Right renal pelvis (tissue), 4 donors: Measurements from ENCODE around the gene SKAP1. TPM values are rescaled to one million over a fixed set of nuclear protein-coding genes. Genes with fewer than 3 reads are reported as not detected.

Source experiments
- DNase-seq, 4 donors: peaks; one replicate each; pipeline ENCODE4 v3.0.0-alpha.2; 2013; ENCODE audit warnings: low read depth in 4 of 4, low spot score in 3 of 4, missing footprints in 1 of 4
- polyA plus RNA-seq, 4 donors: library from polyadenylated mRNA; unstranded; fragments of 120-200 nt; gene quantifications; one replicate each; pipeline ENCODE4 v1.2.1, GENCODE V29; 2013; ENCODE audit not compliant: insufficient read length in 4 of 4

The SKAP1 gene
- polyA plus RNA-seq, 4 donors, result 10.5 to 12.8 (median 12.2) TPM

GRCh38 chr17:48184721-48185120, 245.3 kb downstream of the SKAP1 start:
- no peak for DNase-seq

GRCh38 chr17:48181653-48182052, 248.4 kb downstream of the SKAP1 start:
- no peak for DNase-seq

- no peak for DNase-seq
These were observed 249.0 kb downstream of the SKAP1 start for GRCh38 chr17:48180842-48181629.

- no peak for DNase-seq
These were observed 250.7 kb downstream of the SKAP1 start for GRCh38 chr17:48179071-48179945.

- no peak for DNase-seq
These were observed 251.7 kb downstream of the SKAP1 start for GRCh38 chr17:48178317-48178716.

- no peak for DNase-seq
These were observed 252.2 kb downstream of the SKAP1 start for GRCh38 chr17:48177816-48178215.

GRCh38 chr17:48176471-48176855, 253.6 kb downstream of the SKAP1 start:
- no peak for DNase-seq

- DNase-seq, result no peak
These were observed 254.1 kb downstream of the SKAP1 start for GRCh38 chr17:48175692-48176470.

GRCh38 chr17:48174833-48175523, 255.0 kb downstream of the SKAP1 start:
- no peak for DNase-seq

- DNase-seq, result no peak
These were observed 256.6 kb downstream of the SKAP1 start for GRCh38 chr17:48173191-48173984.

- no peak for DNase-seq
These were observed 260.1 kb downstream of the SKAP1 start for GRCh38 chr17:48169926-48170325.

- no peak for DNase-seq
These were observed 266.2 kb downstream of the SKAP1 start for GRCh38 chr17:48163809-48164208.

- DNase-seq, result no peak
These were observed 267.0 kb downstream of the SKAP1 start for GRCh38 chr17:48162946-48163506.

GRCh38 chr17:48162306-48162934, 267.6 kb downstream of the SKAP1 start:
- DNase-seq, result no peak

GRCh38 chr17:48161127-48161905, 268.7 kb downstream of the SKAP1 start:
- DNase-seq, result no peak

GRCh38 chr17:48160177-48161081, 269.6 kb downstream of the SKAP1 start:
- no peak for DNase-seq

GRCh38 chr17:48159232-48159631, 270.8 kb downstream of the SKAP1 start:
- no peak for DNase-seq
